NK-92 treated with Interleukin-12 subunit alpha and Interleukin-12 subunit beta, amount 100 ng/mL, for 24 hours (cell line): ENCODE results near the gene RAG1.
"Not testable (repeated sequence)": the region's sequence is repeated elsewhere in the genome, so short reads cannot be mapped to it uniquely, and the experiment has no call there.

ENCODE experiments used
- DNase-seq: peaks from one replicate; lab custom pipeline; 2025; lab: John Stamatoyannopoulos, UW

Gene RAG1

DNA sequence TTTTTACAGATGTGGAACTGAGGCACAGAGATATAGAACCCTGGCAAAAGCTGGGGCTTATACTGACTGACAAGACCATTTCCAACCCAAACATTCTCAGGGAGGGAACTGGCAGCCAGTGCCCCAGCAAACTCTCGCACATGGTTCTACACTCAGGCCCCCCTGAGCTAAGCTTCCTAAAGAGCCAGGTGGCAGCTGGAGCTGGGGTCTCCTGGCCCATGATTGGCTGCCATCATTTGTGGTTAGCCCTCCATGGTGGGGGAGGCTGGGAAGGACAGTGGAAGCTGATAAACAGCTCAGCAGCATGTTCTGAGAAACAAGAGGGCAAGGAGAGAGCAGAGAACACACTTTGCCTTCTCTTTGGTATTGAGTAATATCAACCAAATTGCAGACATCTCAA, at the start of gene RAG1:
Gene RAG1 (plus strand): TSS at position 314 of the 400 bp plus-strand sequence. CDS start 5,298 bp downstream, outside the sequence.
- no peak for DNase-seq

DNA sequence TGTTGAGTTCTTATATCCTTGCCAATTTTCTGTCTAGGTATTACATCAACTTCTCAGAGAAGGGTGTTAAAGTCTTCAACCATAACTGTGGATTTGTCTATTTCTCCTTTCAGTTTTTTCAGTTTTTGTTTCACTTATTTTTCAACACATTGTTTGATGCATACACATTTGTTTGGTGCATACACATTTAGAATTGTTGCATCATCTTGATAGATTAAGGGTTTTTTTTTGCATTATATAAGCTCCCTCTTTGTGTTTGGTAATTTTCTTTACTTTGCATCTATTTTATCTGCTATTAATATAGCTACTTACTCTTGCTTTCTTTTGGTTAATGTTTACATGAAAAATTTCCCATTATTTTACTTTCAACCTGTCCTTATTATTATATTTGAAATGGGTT, 37.0 kb upstream of the RAG1 start:
- DNase-seq: no peak

DNA sequence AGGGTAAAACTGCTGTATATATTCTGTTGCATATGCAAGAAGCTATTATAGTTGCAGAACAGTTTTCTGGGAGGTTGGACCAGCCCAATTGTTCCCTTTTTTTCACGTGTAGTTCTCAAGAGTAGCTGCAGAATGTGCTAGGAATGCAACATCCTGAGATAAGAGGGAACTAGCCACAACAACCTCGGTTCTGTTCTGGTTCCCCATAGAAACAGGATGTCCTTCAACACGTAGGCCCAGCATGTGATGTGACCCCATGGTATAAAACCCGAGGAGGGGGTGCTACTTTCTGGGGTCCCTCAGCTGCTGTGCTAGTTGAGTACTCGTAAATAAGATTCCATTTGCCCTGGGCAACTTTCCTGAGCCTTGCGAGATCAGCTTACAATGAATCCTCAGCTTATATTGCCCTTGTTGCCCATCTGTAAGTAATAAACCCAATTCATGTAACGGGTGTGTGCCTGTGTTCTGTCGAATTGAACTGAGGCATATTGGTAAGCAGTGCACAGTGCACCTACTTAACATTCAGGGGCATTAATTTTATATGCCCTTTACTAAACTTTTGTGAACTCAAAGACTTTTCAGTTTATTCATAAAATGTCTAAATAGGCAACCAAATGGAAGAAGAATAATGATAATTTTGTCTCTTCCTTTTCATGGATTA, 34.7 kb upstream of the RAG1 start:
- no peak for DNase-seq

DNA sequence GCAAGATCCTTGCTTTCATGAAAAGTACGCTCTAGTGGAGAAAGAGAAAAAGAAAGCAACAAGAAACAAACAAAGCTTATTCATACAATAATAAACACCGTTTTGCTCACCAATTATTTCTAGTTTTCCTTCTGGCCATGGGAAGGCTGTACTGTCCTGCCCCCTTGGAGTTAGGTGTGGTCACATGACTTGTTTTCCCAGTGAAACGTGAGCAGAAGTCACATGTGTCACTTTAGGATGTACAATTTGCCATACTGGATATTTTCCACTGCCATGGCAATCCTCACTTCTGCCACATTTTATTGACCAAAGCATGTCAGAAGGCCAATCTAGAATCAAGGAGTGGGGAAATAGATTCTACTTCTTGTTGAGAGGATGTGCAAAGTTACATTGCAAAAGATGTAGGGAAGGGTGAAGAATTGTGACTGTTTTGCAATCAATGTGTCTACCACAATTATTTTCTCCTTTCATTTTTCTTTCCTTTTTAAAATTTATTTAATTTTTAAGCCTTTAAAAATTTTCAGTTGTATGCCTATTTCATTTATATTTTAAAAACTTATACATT, 33.4 kb upstream of the RAG1 start:
- DNase-seq: no peak

DNA sequence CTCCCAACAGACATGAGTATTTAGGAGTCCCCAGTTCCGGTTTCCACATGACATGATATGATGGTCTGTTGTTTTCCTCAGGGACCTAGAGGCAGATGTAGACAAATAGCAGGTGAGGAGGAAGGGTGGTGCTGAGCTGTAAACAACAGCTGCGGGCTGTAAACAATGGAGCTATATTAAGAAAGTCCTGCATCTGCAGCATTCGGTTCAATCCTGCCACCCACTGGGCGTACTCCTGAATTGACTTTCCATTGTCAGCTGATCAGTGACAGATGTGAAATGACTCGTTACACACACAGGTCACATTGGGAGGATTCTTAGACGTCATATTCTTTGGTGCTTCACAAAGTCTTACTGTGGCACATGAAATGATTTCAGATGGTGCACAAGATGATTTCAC, 26.8 kb upstream of the RAG1 start:
- DNase-seq: no peak

DNA sequence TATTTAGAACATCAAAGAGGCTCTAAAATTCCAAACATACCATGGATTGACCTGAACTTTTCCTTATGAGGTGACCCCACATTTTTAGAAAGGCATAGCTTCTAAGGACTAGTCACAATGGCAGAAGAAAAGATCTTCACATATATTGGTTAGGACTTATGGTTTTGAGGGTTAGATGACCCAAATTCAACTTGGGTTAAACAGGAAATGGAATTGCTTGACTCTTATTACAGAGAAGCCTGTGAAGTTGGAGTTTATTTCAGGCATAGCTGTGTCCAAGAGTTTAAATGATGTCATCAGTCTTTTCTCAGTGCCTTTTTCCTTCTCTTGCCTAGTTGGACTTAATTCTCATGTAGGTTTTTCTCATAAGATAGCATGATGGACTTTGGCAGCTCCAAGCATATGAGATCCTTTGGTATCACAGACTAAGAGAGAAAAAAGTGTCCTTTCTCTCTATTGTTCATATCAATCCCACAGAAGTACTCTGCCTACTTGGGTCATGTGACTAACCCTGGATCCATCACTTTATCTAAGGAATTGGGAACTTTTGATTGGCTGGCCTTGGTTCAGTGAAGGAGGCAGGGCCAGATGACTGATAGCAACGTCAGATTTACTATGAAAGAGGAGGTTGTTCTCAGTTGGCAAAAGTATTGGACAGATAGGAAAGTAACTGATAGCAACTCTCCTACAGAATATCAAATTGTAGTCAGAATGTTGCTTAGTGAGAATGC, 17.3 kb upstream of the RAG1 start:
- no peak for DNase-seq

DNA sequence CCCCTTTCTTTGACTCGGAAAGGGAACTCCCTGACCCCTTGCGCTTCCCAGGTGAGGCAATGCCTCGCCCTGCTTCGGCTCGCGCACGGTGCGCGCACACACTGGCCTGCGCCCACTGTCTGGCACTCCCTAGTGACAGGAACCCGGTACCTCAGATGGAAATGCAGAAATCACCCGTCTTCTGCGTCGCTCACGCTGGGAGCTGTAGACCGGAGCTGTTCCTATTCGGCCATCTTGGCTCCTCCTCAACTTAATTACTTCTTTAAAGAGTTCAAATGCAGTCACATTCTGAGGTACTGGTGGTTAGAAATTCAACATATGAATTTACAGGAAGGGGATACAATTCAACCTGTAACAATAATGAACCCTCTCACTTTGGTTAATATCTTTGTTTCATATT, 10.4 kb upstream of the RAG1 start:
- DNase-seq: not testable (repeated sequence)

DNA sequence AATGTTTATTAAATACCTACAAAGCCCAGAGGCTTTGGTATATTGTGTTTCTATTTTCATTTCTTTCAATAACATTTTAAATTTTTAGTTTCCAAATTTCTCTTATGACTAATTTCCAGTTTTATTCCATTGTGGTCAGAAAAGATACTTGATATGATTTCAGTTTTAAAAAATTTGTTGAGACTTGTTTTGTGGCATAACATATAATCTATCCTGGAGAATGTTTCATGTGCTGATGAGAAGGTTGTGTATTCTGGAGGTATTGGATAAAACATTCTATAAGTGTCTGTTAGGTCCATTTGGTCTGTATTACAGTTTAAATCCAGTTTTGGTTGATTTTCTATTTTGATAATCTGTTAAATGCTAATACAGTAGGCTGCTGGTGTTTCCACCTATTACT, 9.8 kb upstream of the RAG1 start:
- DNase-seq: no peak

DNA sequence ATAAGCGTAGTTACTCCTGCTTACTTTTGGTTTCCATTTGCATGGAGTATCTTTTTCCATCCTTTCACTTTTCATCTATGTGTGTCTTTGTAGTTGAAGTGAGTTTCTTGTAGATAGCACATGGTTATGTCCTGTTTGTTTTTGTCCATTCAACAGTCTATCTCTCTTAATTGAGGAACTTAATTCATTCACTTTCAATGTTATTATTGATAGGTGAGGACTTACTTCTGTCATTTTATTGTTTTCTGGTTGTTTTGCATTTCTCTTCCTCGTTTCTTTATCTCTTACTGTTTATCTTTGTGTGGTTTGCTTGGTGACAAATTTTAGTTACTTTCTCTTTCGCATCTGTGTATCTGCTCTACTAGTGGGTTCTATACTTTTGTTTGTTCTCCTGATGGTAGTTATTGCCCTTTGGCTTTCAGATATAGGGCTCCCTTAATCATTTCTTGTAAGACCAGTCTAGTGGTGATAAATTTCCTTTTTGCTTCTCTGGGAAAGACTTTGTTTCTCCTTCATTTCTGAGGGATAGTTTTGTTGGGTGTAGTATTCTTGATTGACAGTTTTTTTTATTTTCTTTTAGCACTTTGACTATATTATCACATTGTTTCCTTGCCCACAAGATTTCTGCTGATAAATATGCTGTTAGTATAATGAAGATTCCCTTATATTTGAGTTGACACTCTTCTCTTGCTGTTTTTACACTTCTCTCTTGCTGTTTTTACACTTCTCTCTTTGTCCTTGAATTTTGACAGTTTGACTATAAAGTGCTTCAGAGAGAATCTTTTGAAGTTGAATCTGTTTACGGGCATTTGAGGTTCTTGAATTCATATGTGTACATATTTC, 9.0 kb upstream of the RAG1 start:
- no peak for DNase-seq

DNA sequence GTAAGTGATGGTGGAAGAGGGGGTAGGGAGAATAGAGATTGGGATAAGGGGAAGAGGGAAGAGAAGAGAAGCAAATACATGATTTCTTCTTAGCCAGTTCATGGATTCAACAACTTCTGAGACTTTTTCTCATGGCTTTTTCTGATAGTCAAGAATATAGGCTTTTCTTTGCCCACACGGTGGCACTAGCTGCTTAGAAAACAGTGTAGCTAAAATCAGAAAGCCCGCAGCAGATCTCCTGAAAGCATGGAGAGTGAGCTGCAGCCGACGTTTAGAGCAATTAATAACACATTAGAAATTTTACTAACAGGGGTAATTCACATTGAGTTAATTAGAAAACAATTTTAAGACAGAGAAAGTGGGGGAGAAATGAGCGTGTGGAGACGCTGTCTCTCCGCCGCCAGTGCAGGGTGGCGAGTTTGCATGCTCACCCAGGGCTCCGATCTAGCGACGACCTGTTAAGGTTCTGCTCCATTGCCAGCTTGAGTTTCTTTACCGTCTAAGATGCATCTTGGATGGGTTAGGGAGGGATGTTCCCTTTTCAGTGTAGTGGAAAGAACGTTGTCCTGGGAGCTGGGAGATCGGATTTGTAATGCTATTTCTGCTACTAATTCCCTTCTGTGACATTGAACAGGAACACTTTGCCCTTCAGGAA, 3.3 kb upstream of the RAG1 start:
- no peak for DNase-seq

DNA sequence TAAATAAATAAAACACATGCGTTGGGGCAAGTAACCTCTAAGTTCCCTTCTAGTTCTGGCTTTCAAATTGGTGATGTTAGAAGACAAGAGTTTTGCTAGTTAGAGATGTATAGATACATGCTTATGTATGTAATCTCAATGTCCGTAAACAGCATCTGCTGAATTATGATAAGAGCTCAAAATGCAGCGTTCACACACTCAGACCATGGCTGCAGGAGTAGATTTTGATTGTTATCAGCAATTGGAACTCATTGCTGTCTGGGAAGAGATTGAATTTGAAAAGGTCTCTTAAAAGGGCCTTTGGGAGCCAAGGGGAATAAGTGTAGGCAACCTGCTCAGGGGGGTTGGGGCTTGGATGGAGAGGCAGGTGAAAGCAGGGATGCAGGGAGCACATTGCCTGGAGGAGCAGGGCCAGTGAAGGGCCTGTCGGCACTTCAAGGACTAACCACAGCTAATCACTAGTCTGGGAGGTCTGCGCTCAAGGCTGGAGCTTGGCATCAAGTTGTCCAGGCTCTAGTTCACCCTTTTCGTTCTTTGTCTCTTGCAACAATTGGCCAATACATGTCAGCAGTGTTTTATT, 2.7 kb upstream of the RAG1 start:
- no peak for DNase-seq

DNA sequence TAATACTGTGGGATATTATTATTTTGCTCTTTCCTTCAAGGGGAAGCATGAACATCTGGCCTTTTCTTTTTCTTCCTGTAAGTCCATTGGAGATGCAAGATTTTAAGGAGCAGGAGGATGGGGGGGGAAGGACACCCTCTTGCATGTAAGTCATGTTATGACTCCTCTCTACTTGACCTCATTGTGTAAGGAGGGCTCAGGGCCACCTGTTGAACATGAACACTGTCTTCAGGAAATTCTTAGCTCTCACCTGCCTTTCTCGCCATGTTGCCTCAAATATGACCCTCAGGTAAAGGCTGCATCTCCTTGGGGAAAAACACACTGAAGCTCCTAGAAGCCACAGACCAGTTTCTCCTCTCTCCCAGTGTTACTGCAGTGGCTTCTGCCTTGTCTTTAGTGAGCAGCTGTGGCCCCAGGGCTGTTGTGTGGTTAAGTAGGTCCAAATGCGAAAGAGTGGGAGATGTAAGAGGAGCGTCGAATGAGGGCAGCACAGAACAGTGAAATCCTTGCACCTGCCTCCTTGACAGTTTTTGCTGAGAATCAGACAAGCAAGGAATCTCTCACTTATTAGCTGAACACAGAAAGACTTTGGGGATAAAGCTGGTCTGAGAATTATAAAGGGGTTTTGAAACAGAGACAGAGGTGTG, 1.3 kb upstream of the RAG1 start:
- no peak for DNase-seq

DNA sequence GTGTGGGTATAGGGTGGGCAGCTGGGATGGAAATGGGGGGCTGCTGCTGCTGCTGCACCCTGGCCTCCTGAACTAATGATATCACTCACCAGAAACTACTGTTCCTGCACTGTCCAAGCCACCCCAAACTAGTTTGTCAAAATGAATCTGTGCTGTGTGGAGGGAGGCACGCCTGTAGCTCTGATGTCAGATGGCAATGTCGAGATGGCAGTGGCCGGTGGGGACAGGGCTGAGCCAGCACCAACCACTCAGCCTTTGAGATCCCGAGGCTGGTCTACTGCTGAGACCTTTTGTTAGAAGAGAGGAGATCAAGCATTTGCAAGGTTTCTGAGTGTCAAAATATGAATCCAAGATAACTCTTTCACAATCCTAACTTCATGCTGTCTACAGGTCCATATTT, 1.3 kb downstream of the RAG1 start:
- no peak for DNase-seq

DNA sequence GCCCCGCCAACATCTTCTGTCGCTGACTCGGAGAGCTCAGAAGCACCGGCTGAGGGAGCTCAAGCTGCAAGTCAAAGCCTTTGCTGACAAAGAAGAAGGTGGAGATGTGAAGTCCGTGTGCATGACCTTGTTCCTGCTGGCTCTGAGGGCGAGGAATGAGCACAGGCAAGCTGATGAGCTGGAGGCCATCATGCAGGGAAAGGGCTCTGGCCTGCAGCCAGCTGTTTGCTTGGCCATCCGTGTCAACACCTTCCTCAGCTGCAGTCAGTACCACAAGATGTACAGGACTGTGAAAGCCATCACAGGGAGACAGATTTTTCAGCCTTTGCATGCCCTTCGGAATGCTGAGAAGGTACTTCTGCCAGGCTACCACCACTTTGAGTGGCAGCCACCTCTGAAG, 6.7 kb downstream of the RAG1 start:
- DNase-seq: no peak

DNA sequence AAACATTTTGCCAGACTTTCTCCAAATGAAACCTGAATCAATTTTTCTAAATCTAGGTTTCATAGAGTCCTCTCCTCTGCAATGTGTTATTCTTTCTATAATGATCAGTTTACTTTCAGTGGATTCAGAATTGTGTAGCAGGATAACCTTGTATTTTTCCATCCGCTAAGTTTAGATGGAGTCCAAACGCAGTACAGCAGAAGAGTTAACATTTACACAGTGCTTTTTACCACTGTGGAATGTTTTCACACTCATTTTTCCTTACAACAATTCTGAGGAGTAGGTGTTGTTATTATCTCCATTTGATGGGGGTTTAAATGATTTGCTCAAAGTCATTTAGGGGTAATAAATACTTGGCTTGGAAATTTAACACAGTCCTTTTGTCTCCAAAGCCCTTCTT, 9.6 kb downstream of the RAG1 start:
- no peak for DNase-seq

DNA sequence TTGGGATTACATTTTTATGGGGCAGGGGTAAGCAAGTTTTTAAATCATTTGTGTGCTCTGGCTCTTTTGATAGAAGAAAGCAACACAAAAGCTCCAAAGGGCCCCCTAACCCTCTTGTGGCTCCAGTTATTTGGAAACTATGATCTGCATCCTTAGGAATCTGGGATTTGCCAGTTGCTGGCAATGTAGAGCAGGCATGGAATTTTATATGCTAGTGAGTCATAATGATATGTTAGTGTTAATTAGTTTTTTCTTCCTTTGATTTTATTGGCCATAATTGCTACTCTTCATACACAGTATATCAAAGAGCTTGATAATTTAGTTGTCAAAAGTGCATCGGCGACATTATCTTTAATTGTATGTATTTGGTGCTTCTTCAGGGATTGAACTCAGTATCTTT, 10.1 kb downstream of the RAG1 start:
- no peak for DNase-seq

DNA sequence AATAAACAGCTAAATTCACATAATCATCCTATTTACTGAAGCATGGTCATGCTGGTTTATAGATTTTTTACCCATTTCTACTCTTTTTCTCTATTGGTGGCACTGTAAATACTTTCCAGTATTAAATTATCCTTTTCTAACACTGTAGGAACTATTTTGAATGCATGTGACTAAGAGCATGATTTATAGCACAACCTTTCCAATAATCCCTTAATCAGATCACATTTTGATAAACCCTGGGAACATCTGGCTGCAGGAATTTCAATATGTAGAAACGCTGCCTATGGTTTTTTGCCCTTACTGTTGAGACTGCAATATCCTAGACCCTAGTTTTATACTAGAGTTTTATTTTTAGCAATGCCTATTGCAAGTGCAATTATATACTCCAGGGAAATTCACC, 10.7 kb downstream of the RAG1 start:
- DNase-seq: no peak

DNA sequence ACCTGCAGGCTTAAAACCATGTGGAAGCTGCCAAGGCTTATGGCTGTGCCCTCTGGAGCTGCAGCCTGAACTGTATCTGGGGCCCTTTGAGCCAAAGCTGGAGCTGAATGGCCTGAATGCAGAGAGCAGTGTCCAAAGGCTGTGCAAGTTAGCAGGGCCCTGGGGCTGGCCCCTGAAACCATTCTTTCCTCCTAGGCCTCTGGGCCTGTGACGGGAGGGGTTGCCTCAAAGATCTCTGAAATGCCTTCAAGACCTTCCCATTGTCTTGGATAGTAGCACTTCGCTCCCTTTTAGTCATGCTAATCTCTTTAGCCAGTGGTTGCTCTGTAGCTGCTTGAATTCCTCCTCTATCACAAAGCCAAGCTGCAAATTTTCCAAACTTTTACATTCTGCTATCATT, 13.7 kb downstream of the RAG1 start:
- DNase-seq: no peak

DNA sequence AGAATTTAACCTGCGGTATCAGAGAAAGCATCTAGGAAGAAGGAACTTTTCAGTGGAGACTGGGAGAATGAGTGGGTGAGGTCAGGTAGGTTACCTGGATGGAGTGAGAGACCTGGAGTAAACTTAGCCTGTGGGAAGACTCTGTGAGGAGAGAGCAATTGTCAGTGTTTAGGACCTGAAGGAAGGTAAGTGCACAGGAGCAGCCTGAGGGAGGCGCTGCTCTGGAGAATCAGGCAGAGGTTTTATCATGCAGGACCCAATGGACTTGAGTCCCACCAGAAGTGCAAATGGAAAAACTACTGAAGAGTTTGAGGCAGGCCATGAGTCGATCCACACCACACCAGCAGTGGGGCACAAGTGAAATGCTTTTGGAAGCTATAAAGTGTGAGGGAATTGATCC, 15.9 kb downstream of the RAG1 start:
- DNase-seq: no peak

DNA sequence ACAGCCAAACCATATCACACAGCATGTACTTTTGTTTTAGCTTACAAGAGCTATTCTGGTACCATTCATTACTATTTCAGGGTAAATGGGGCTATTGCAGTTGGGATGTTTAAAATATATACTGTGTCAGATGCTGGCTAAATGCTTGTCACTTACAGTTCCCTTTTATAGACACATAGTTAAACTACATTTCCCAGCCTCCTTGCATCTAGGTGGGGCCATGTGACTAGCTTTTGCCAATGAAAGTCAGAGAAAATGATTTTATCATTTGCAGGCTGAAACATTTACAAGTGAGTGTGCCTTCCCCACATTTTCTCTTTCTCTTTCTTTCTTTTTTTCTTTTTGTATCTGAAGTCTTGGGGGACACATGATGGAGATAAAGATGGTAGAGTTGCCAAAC, 18.7 kb downstream of the RAG1 start:
- no peak for DNase-seq

DNA sequence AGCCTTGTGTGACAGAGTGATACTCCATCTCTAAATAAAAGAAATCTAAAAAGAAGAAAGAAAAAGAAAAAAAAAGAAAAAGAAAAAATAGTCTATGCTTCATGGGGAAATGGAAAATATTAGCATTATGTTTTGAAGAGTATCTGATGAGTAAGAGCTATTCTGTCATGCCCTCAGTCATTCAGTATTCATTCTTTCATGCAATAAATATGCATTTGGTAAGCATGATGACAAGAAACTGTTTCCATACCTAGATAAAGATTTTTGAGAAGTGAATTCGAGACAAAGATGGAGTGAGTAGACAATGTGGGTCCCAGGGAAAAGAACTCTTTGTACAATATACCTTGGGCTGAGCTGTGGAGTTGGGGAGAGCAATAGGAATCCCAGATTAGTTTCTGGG, 20.3 kb downstream of the RAG1 start:
- DNase-seq: no peak
